ENCODE data around the gene MUC12. TPM values are rescaled to one million over a fixed set of nuclear protein-coding genes. Genes with fewer than 3 reads are reported as not detected.
A peak's percentile ranks its signal among the peaks of the same experiment; 100 is the strongest.

MUC12 gene
- total and polyA plus RNA-seq, 2 donors (not counting 3 experiments of a cell fraction or from before 2014, with no cell fraction given), result not detected

- dilution Hi-C loops (cut with MboI; ENCODE audit: extremely low pct_ligation_motif_present, low sequenced_read_pairs), result no loop called here
- ChIA-PET CTCF (no interaction called here), POLR2A (no interaction called here)
- TF ChIP-seq CTCF (IDR thresholded peaks at IDR 0.05; ENCODE audit: extremely low read depth in 1 of 2, insufficient read depth in 1 of 2, low read depth in 1 of 2, low read length in 2 of 2) (no peak), POLR2AphosphoS5 (IDR thresholded peaks at IDR 0.05; ENCODE audit: insufficient read depth, low read depth, low read length) (peak; percentile 64), MYC (IDR thresholded peaks at IDR 0.05; ENCODE audit: low read depth, low read length) (no peak), FOS (IDR thresholded peaks at IDR 0.05; ENCODE audit: borderline replicate concordance, insufficient read depth, low read length) (peak; percentile 62)
- peak; percentile 40 for DNase-seq (ENCODE audit: low read depth, low spot score)
- Histone ChIP-seq H3K36me3 (ENCODE audit: control insufficient read depth in 2 of 2, extremely low read depth in 1 of 2, insufficient read depth in 2 of 2, low read length in 2 of 2) (no peaks in the 10 kb centered on the region), H3K9me1 (replicated peaks; ENCODE audit: control insufficient read depth, extremely low read depth, insufficient read depth, low read length) (no peaks in the 10 kb centered on the region), H3K9me3 (replicated peaks; ENCODE audit: control insufficient read depth, insufficient read depth, low read length) (no peaks in the 10 kb centered on the region), H2AFZ (ENCODE audit: low read depth, low read length) (peak overlapping the region; percentile 15), H3K9ac (replicated peaks; ENCODE audit: extremely low read depth, insufficient read depth, low read length) (no peak overlapping the region), H3K27ac (ENCODE audit: insufficient read depth, low read depth, low read length) (no peak overlapping the region), H3K4me1 (ENCODE audit: control insufficient read depth, extremely low read depth, insufficient read depth, low read length) (peaks cover 3% of the 10 kb centered on the region), H3K79me2 (ENCODE audit: control insufficient read depth, insufficient read depth, low read length) (no peaks in the 10 kb centered on the region), H3K4me3 (replicated peaks in 1 of 3; ENCODE audit: insufficient read depth in 1 of 3, low read depth in 1 of 3, low read length in 3 of 3) (no peak overlapping the region), H3K4me2 (ENCODE audit: insufficient read depth, low read length) (peak overlapping the region; percentile 31), H3K27me3 (ENCODE audit: control insufficient read depth in 2 of 2, insufficient read depth in 2 of 2, low read length in 2 of 2) (no peaks in the 10 kb centered on the region), H4K20me1 (replicated peaks; ENCODE audit: control insufficient read depth, extremely low read depth, insufficient read depth, low read length) (no peaks in the 10 kb centered on the region)
- peak; percentile 79 for FAIRE-seq
- BruUV-seq (replicated peaks), result no TSS peak
- intact Hi-C loops (cut with micrococcal nuclease), result loop anchor here (10.0 kb wide), 1 partner anchor 52 kb away; the partner anchor contains the start of gene MUC12
Observed at GRCh38 chr7:101017064-101017777, 47.9 kb downstream of the MUC12 start.

Measured in endothelial cell of umbilical vein (primary cell).